AG04449 (cell line): ENCODE results near the gene PFDN4.

Experiments used
- CTCF ChIA-PET: fragments of 350-600 bp; formaldehyde crosslinking; extraction: SDS; loops from one replicate; lab custom pipeline; 2021; ENCODE audit warnings: antibody characterized with exemption; lab: Yijun Ruan, JAX
- POLR2A ChIA-PET: fragments of 400-600, 350-600 bp; formaldehyde crosslinking; extraction: SDS; loops from one replicate; lab custom pipeline; 2020; ENCODE audit warnings: antibody characterized with exemption, inconsistent platforms; lab: Yijun Ruan, JAX
- DNase-seq: peaks from one replicate; pipeline ENCODE4 v3.0.0-alpha.2; 2010; ENCODE audit warnings: low read depth, low spot score
- H3K4me3 ChIP-seq: 2 replicates; pipeline ENCODE4 v1.5.1; 2011; ENCODE audit warnings: low read depth, mild to moderate bottlenecking, control low read depth, low read length
- TF ChIP-seq, protein P1 (sequence below): IDR thresholded peaks from one replicate; pipeline ENCODE4 v1.5.1; 2011; ENCODE audit warnings: mild to moderate bottlenecking, moderate library complexity, low read length, control low read depth, inconsistent platforms; ENCODE audit not compliant: insufficient read depth; ENCODE audit errors: missing control alignments

Gene PFDN4

DNA sequence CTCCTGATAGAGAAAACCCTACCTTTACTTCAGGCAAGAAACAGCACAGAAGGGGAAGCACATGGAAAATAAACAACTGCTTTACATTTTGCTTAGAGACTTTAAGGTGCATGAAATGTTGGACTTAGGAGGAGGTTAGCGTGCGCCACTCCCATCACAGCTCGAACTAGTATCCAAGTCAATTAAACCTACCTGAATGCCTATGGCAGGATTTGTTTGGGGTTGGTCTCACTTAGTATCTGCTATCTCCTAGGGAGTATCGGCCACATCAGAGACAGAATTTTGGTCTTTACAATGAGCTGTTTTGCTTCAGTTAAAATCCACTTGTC is 46.1 kb upstream of the PFDN4 start:
- ChIA-PET CTCF (no interaction called here), POLR2A (no interaction called here)
- TF ChIP-seq, protein P1, sequence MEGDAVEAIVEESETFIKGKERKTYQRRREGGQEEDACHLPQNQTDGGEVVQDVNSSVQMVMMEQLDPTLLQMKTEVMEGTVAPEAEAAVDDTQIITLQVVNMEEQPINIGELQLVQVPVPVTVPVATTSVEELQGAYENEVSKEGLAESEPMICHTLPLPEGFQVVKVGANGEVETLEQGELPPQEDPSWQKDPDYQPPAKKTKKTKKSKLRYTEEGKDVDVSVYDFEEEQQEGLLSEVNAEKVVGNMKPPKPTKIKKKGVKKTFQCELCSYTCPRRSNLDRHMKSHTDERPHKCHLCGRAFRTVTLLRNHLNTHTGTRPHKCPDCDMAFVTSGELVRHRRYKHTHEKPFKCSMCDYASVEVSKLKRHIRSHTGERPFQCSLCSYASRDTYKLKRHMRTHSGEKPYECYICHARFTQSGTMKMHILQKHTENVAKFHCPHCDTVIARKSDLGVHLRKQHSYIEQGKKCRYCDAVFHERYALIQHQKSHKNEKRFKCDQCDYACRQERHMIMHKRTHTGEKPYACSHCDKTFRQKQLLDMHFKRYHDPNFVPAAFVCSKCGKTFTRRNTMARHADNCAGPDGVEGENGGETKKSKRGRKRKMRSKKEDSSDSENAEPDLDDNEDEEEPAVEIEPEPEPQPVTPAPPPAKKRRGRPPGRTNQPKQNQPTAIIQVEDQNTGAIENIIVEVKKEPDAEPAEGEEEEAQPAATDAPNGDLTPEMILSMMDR = no peak
- no peak for DNase-seq
- no peak overlapping the region for H3K4me3 ChIP-seq

DNA sequence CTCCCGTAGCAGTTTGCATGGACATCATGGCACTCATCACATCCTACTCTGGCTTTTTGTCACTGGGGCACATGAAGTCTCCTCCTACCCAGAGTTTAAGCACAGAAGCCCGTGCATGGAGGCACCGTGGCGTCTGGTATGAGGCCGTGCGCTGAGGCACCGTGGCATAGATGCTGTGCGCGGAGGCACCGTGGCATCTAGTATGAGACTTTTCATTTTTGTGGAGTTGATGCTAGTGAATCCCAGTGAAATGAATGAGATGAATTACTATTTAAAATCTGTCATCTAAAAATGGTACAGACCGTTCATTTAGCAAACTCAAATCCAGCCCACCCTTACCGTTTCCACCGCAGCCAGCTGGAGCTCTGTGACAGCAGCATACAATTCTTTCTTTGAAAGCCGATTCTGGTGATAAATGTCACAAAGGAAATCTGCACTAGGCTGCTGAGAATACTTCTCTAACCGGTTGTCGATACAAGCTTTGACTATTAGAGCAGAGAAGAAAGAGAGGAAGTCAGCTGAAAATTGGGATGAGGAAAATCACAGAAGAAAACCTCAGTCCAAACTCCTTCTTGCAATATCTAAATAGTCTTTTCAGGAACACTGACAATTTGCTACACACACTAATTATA is 45.4 kb upstream of the PFDN4 start:
- ChIA-PET POLR2A (no interaction called here), CTCF (interaction anchor here (1.3 kb wide), 1 partner anchor 19 kb away, joined by 3 read pairs; no protein-coding TSS in a partner anchor)
- no peak overlapping the region for H3K4me3 ChIP-seq
- TF ChIP-seq, protein P1 = no peak
- no peak for DNase-seq

DNA sequence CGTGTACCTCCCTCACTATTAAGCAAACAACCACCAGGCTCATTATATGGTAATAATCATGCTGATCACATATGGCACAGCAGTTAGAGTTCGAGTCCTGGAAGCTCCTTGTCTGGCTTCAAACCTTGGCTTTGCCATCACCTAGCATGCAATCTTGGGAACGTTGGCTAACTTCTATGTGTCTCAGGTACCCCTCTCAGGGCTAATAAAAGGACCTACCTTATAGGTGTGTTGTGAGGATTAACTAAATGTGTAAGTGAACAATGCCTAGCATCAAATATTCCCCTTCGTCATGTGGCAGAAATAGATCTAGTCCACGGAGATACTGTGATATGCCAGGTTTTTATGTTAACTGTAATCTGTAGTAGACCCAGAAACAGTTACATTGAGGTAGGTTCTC is 44.5 kb upstream of the PFDN4 start:
- ChIA-PET CTCF (interaction anchor here (1.3 kb wide), 1 partner anchor 18 kb away, joined by 3 read pairs; no protein-coding TSS in a partner anchor), POLR2A (no interaction called here)
- DNase-seq = no peak
- TF ChIP-seq, protein P1 = no peak
- H3K4me3 ChIP-seq = no peak overlapping the region

DNA sequence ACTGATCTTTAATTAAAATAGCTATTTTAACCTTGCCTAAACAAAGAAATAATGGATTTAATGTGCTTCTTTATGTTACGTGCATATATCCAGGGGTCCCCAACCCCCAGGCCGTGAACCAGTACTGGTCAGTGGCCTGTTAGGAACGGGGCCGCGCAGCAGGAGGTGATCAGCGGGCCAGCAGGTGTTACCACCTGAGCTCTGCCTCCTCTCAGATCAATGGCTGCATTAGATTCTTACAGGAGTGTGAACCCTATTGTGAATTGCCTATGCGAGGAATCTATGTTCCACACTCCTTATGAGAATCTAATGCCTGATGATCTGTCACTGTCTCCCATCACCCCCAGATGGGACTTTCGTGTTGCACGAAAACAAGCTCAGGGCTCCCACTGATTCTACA is 42.9 kb upstream of the PFDN4 start:
- TF ChIP-seq, protein P1 = no peak
- ChIA-PET CTCF (interaction anchor here (1.3 kb wide), 1 partner anchor 60 kb away, joined by 4 read pairs; no protein-coding TSS in a partner anchor), POLR2A (no interaction called here)
- DNase-seq = no peak
- H3K4me3 ChIP-seq = no peak overlapping the region

DNA sequence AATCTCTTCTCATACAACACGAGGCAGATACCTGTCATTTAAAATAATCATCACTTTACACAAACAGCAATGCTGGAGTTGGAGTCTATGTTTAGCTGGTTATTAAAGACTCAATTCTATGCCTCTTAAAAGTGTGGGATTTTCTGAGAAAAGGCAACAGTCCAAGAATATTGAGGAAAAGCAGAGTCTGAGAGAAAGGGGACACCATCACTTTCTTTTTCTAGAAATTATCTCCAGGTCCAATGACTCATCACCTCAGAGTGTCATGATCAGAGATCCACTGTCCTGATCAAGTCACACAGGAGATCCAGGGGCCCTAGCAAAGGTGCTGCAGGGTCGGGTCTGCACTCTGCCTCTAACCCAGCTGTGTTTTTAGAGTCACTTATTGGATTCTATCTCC is 42.1 kb upstream of the PFDN4 start:
- TF ChIP-seq, protein P1 = no peak
- ChIA-PET CTCF (interaction anchor here (1.2 kb wide), 1 partner anchor 62 kb away, joined by 4 read pairs; no protein-coding TSS in a partner anchor), POLR2A (no interaction called here)
- no peak overlapping the region for H3K4me3 ChIP-seq
- no peak for DNase-seq

DNA sequence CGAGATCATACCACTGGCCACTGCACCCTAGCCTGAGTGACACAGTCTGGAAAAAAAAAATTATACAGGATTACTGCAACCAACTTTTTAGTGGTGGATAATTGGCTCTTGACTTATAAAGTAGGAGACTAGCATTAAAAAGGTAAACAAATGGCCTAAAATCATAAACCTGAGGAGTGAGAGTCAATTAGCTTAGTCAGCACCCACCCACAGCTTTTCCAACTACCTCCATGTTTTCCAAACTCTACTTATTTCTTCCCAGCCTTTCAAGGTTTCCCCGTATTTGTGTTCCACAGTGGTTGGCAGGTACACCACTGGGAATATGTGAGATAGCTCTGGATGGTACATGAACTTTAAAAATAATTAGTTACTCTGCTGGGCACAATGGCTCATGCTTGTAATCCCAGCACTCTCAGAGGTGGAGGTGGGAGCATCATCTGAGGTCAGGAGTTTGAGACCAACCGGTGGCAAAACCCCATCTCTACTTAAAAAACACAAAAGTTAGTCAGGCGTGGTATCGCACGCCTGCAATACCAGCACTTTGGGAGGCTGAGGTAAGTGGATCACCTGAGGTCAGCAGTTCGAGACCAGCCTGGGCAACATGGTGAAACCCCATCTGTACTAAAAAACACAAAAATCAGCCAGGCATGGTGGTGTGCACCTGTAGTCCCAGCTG is 40.8 kb upstream of the PFDN4 start:
- no peak overlapping the region for H3K4me3 ChIP-seq
- ChIA-PET CTCF (interaction anchor here (1.0 to 1.2 kb wide), 3 partner anchors 22 to 64 kb away, joined by 3 to 5 read pairs (median 4); no protein-coding TSS in a partner anchor), POLR2A (no interaction called here)
- TF ChIP-seq, protein P1 = no peak
- no peak for DNase-seq
